H1 (cell line): ENCODE results near the gene COMT. TPM values are rescaled to one million over a fixed set of nuclear protein-coding genes. Genes with fewer than 3 reads are reported as not detected.
A peak's percentile ranks its signal among the peaks of the same experiment; 100 is the strongest.

ENCODE experiments used
- E2F6 ChIP-seq: IDR thresholded peaks from 2 replicates; pipeline ENCODE4 v1.6.1; 2012; ENCODE audit warnings: inconsistent platforms
- NANOG ChIP-seq: IDR thresholded peaks from 2 replicates; pipeline ENCODE4 v1.6.1; 2011; ENCODE audit warnings: low read length, low read depth, mild to moderate bottlenecking, inconsistent platforms; ENCODE audit not compliant: insufficient read depth, poor library complexity, severe bottlenecking
- SP1 ChIP-seq: IDR thresholded peaks from 2 replicates; pipeline ENCODE4 v1.6.1; 2011; ENCODE audit warnings: low read depth, low read length
- SP2 ChIP-seq: IDR thresholded peaks from 2 replicates; pipeline ENCODE4 v1.6.1; 2012; ENCODE audit warnings: mild to moderate bottlenecking, low read length, inconsistent platforms
- TAF1 ChIP-seq: IDR thresholded peaks from 2 replicates; pipeline ENCODE4 v1.6.1; 2011; ENCODE audit warnings: mild to moderate bottlenecking, low read depth, low read length
- ZNF274 ChIP-seq: IDR thresholded peaks from 2 replicates; pipeline ENCODE4 v1.7.0; 2012; ENCODE audit warnings: low read length, borderline replicate concordance; ENCODE audit errors: extremely low read depth
- polyA plus RNA-seq, 7 experiments: library from polyadenylated mRNA; depleted of rRNA in 3 of 7; stranded (reverse) in 5 of 7; unstranded in 2 of 7; fragments of >200 nt in 5 of 7; fragments of 200-250 nt in 2 of 7; gene quantifications; 1 replicate in 5 of 7; 2 replicates in 1 of 7; 4 replicates in 1 of 7; pipeline versions ENCODE4 v1.2.1 to v1.2.3, GENCODE V29; 2011 to 2013; ENCODE audit warnings: missing spikeins in 2 of 7, mixed read lengths in 2 of 7
- total RNA-seq: library from RNA; stranded (reverse); fragmentation: NEBNext Ultra II Directional; extraction: Animal tissue kit (Norgen Biotek cat#: 25700); gene quantifications from 2 replicates; pipeline ENCODE4 v1.2.1, GENCODE V29; 2021

Gene COMT
- total and polyA plus RNA-seq, 2 of the 8 experiments (the other 6 are each of a cell fraction or from before 2014, with no cell fraction given), result 15.2 to 33.7 TPM

DNA sequence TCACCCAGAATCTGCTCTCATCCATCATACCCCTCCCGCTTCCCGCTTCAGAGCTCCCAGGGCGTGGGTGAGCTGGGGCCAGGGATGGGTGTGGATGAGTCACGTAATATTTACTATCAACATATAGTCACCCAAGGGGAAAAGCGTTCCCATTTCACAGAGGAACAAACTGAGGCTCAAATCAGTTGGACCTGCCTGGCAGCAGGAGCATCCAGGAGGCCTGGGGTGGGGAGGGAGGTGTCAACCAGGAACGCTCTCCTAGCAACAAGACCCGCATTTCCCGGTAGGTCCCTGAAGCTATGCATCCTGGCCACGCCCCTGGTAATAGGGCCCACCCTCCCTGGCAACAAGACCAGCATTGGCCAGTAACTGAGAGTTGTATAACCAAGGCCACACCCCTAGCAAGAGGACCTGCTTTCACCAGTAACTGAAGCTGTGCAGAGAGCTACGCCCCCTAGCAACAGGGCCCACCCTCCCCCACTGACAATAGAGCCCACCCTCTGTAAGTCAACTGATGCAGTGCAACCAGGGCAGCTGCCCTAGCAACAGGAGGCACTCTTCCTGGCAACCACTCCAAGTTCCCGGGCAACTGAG lies 32.8 kb downstream of the COMT start (continued):
- no peak for TF ChIP-seq SP2
- peak; percentile 90 for TF ChIP-seq SP1
- TF ChIP-seq TAF1, result no peak
- no peak for TF ChIP-seq ZNF274
- TF ChIP-seq NANOG, result no peak
- TF ChIP-seq E2F6, result no peak
